Nephron (organoid): ENCODE data around the gene NBPF26.
"Not testable (repeated sequence)": the region's sequence is repeated elsewhere in the genome, so short reads cannot be mapped to it uniquely, and the experiment has no call there.

Source experiments
- H3K27ac Mint-ChIP-seq, 3 experiments: 2 replicates each; pipeline ENCODE4 v1.8.0; 2020; ENCODE audit warnings: mixed read lengths in 3 of 3, mild to moderate bottlenecking in 2 of 3, moderate library complexity in 1 of 3
- H3K27me3 Mint-ChIP-seq: 2 replicates; pipeline ENCODE4 v1.8.0; 2021; ENCODE audit warnings: low read depth, mild to moderate bottlenecking, moderate library complexity, mixed read lengths
- H3K36me3 Mint-ChIP-seq: 2 replicates; pipeline ENCODE4 v1.8.0; 2020; ENCODE audit warnings: low read depth, mixed read lengths
- H3K4me1 Mint-ChIP-seq: 2 replicates; pipeline ENCODE4 v1.8.0; 2020; ENCODE audit warnings: mixed read lengths
- H3K4me3 Mint-ChIP-seq, 3 experiments: 2 replicates each; pipeline ENCODE4 v1.8.0; 2020; ENCODE audit warnings: mild to moderate bottlenecking in 3 of 3, mixed read lengths in 3 of 3, moderate library complexity in 2 of 3
- H3K9me3 Mint-ChIP-seq: 2 replicates; pipeline ENCODE4 v1.8.0; 2020; ENCODE audit warnings: mixed read lengths

NBPF26 gene

GRCh38 chr1:120723715-120724402 lies at the start of gene NBPF26:
Gene NBPF26 (plus strand): TSS chr1:120723945.
- not testable (repeated sequence) for H3K9me3 Mint-ChIP-seq, H3K36me3 Mint-ChIP-seq, H3K27me3 Mint-ChIP-seq, H3K4me1 Mint-ChIP-seq
- H3K4me3 Mint-ChIP-seq: peak within 1 kb of the TSS; percentile 76 to 79 (median 77)
- peak within 1 kb of the TSS in 1 of 3 experiments; percentile 48 for H3K27ac Mint-ChIP-seq

- not testable (repeated sequence) for H3K9me3 Mint-ChIP-seq, H3K36me3 Mint-ChIP-seq, H3K4me3 Mint-ChIP-seq, H3K27ac Mint-ChIP-seq, H3K27me3 Mint-ChIP-seq, H3K4me1 Mint-ChIP-seq
Measured at GRCh38 chr1:120680106-120680819, 43.5 kb upstream of the NBPF26 start.

GRCh38 chr1:120680938-120681337 lies 42.8 kb upstream of the NBPF26 start:
- H3K4me3 Mint-ChIP-seq, H3K27ac Mint-ChIP-seq, H3K36me3 Mint-ChIP-seq, H3K4me1 Mint-ChIP-seq, H3K9me3 Mint-ChIP-seq, H3K27me3 Mint-ChIP-seq: not testable (repeated sequence)

DNA sequence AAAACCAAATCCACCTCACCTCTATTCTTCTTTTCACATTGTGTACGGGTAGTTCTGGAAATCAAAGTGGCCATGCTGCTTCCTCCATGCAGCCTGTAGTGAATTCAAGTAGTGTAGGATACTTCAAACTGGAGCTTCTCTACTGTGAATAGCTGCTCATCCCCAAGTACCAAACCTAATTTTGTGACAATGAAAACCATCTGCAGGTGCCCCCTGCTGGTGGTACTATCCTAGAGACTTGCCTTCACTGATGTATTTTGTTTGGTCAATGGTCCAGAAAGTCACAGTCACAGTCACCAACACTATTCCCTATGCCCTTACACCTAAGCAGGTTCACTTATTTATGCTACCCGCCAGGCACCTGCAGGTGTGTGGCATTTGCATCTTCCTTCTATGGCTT lies 39.3 kb upstream of the NBPF26 start:
- H3K27me3 Mint-ChIP-seq, H3K4me1 Mint-ChIP-seq, H3K4me3 Mint-ChIP-seq, H3K27ac Mint-ChIP-seq, H3K9me3 Mint-ChIP-seq, H3K36me3 Mint-ChIP-seq: not testable (repeated sequence)

GRCh38 chr1:120685622-120686021 lies 38.1 kb upstream of the NBPF26 start:
- H3K36me3 Mint-ChIP-seq, H3K27ac Mint-ChIP-seq, H3K4me1 Mint-ChIP-seq, H3K27me3 Mint-ChIP-seq, H3K4me3 Mint-ChIP-seq, H3K9me3 Mint-ChIP-seq: not testable (repeated sequence)

GRCh38 chr1:120687250-120687649 lies 36.5 kb upstream of the NBPF26 start:
- not testable (repeated sequence) for H3K27ac Mint-ChIP-seq, H3K9me3 Mint-ChIP-seq, H3K4me3 Mint-ChIP-seq, H3K27me3 Mint-ChIP-seq, H3K4me1 Mint-ChIP-seq, H3K36me3 Mint-ChIP-seq

DNA sequence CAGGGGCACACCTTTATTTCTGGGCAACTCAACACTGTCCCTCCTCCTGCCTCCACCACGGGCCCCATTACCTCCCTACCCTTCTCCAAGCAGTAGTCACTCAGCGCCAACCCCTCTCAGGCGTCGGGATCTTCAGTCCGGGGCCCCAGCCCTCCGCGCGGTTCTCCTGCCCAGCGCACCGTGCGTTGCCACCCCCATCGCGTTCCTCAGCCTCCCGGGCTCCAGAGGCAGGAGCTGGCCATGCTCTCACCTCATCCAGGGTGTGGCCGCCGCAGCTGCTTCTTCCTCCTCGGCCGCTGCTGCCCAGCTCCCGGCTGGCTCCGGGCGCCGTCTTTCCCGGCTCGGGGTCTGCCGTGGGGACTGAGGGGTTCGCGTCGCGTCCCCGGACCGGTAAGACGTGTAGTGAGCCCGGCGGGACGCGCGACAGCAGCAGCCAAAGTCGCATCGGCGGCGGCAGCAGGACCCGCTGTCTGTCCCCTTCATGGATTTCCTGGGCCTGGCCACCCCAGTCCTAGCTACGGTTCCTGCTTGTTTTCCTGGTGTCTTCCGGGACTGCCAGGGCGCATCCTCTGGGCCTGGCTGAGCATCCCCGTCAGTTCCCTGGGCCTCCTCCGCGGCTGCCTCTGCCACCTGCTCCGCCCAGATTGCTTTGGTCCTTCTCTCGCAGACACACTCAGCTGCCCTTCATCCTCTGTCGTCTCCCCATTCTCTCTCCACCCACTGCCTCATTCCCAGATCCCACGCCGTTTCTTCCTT lies 22.8 kb upstream of the NBPF26 start:
- H3K27me3 Mint-ChIP-seq, H3K36me3 Mint-ChIP-seq, H3K4me1 Mint-ChIP-seq, H3K27ac Mint-ChIP-seq, H3K9me3 Mint-ChIP-seq: not testable (repeated sequence)
- peak overlapping the region in 1 of 3 experiments; percentile 47 for H3K4me3 Mint-ChIP-seq

DNA sequence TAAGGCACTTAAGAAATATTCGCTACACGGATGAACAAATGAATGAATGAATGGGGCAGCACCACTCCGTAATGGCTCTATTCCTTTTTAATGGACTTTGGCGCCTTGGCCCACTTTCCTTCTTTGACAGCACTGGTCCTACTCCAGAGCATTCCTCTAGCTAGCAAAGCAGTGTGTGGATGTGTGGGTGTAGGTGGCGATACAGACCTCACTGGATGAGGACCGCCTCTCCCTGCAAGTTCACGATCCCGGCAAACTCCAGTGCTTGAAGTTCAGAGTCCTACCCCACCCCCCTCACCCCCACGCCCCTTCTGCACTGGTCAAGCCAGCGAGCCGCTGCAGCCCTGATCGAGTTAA lies 409 bp upstream of the NBPF26 start:
- H3K4me3 Mint-ChIP-seq: peak overlapping the region; percentile 71 to 76 (median 74)
- not testable (repeated sequence) for H3K27ac Mint-ChIP-seq, H3K9me3 Mint-ChIP-seq, H3K36me3 Mint-ChIP-seq, H3K4me1 Mint-ChIP-seq, H3K27me3 Mint-ChIP-seq

- peak overlapping the region; percentile 76 to 79 (median 77) for H3K4me3 Mint-ChIP-seq
- H3K4me1 Mint-ChIP-seq, H3K36me3 Mint-ChIP-seq, H3K9me3 Mint-ChIP-seq, H3K27ac Mint-ChIP-seq, H3K27me3 Mint-ChIP-seq: not testable (repeated sequence)
Measured at GRCh38 chr1:120724507-120724906, 762 bp downstream of the NBPF26 start.

GRCh38 chr1:120728811-120729210 lies 5.1 kb downstream of the NBPF26 start:
- not testable (repeated sequence) for H3K4me1 Mint-ChIP-seq, H3K27ac Mint-ChIP-seq, H3K4me3 Mint-ChIP-seq, H3K27me3 Mint-ChIP-seq, H3K9me3 Mint-ChIP-seq, H3K36me3 Mint-ChIP-seq

GRCh38 chr1:120769090-120769489 lies 45.3 kb downstream of the NBPF26 start:
- H3K27me3 Mint-ChIP-seq, H3K36me3 Mint-ChIP-seq, H3K4me1 Mint-ChIP-seq: not testable (repeated sequence)

GRCh38 chr1:120805452-120805851 lies 81.7 kb downstream of the NBPF26 start:
- not testable (repeated sequence) for H3K36me3 Mint-ChIP-seq, H3K9me3 Mint-ChIP-seq, H3K27me3 Mint-ChIP-seq, H3K4me1 Mint-ChIP-seq, H3K4me3 Mint-ChIP-seq, H3K27ac Mint-ChIP-seq

More at GRCh38 chr1:120769090-120769489, 45.3 kb downstream of the NBPF26 start:
- H3K27ac Mint-ChIP-seq, H3K4me3 Mint-ChIP-seq, H3K9me3 Mint-ChIP-seq: not testable (repeated sequence)
